Naive thymus-derived CD4-positive, alpha-beta T cell (primary cell): Measurements from ENCODE around the gene DBF4B. TPM values are rescaled to one million over a fixed set of nuclear protein-coding genes. Genes with fewer than 3 reads are reported as not detected.
A peak's percentile ranks its signal among the peaks of the same experiment; 100 is the strongest.

ENCODE experiments used
- ATAC-seq: fragments of 150-1000 bp; cut with Tn5 transposase; 2 replicates; pipeline ENCODE4 v1.10.0; 2021; ENCODE audit warnings: mild to moderate bottlenecking, moderate library complexity
- CTCF ChIA-PET: fragments of 350-600 bp; sonication (Branson Sonifier 250); formaldehyde crosslinking; loops from one replicate; lab custom pipeline; 2021; ENCODE audit warnings: antibody characterized with exemption; lab: Charles Lee
- POLR2A ChIA-PET: fragments of 350-600 bp; sonication (Branson Sonifier 250); formaldehyde crosslinking; loops from one replicate; lab custom pipeline; 2021; ENCODE audit warnings: antibody characterized with exemption, inconsistent platforms; lab: Charles Lee
- DNase-seq, 9 donors: peaks; one replicate each; pipeline versions ENCODE4 v3.0.0 to v3.0.0-alpha.2; 2020 to 2022; ENCODE audit warnings: mixed read lengths in 1 of 9
- H3K27ac ChIP-seq: one replicate; pipeline ENCODE4 v1.7.0; 2013; ENCODE audit warnings: mild to moderate bottlenecking, low read depth, low read length, moderate library complexity
- H3K27me3 ChIP-seq, 2 donors: one replicate each; pipeline ENCODE4 v1.7.0; 2013; ENCODE audit warnings: low read length in 2 of 2, mild to moderate bottlenecking in 2 of 2, moderate library complexity in 2 of 2; ENCODE audit not compliant: control insufficient read depth in 2 of 2, insufficient read depth in 2 of 2
- H3K36me3 ChIP-seq, 3 experiments: 1 replicate in 2 of 3; 2 replicates in 1 of 3; pipeline ENCODE4 v1.7.0; 2013; ENCODE audit warnings: low read length in 3 of 3, mild to moderate bottlenecking in 3 of 3, moderate library complexity in 1 of 3; ENCODE audit not compliant: insufficient read depth in 3 of 3, control insufficient read depth in 2 of 3
- H3K4me1 ChIP-seq, 2 donors: one replicate each; pipeline ENCODE4 v1.7.0; 2013; ENCODE audit warnings: low read length in 2 of 2, mild to moderate bottlenecking in 2 of 2, moderate library complexity in 1 of 2; ENCODE audit not compliant: control insufficient read depth in 2 of 2, insufficient read depth in 2 of 2
- H3K4me3 ChIP-seq: 2 replicates; pipeline ENCODE4 v1.7.0; 2013; ENCODE audit warnings: mild to moderate bottlenecking, low read length
- H3K9me3 ChIP-seq, 3 experiments: 1 replicate in 2 of 3; 2 replicates in 1 of 3; pipeline ENCODE4 v1.7.0; 2013; ENCODE audit warnings: low read length in 3 of 3; ENCODE audit not compliant: control insufficient read depth in 2 of 3
- H3K27ac Mint-ChIP-seq, 9 donors: one replicate each; pipeline ENCODE4 v1.8.0; 2020 to 2022; ENCODE audit warnings: mixed read lengths in 9 of 9, mild to moderate bottlenecking in 8 of 9, moderate library complexity in 5 of 9, inconsistent platforms in 2 of 9
- H3K27me3 Mint-ChIP-seq, 5 donors: one replicate each; pipeline ENCODE4 v1.8.0; 2021 to 2022; ENCODE audit warnings: mixed read lengths in 5 of 5, mild to moderate bottlenecking in 1 of 5
- H3K36me3 Mint-ChIP-seq, 5 donors: one replicate each; pipeline ENCODE4 v1.8.0; 2020 to 2022; ENCODE audit warnings: mixed read lengths in 5 of 5, mild to moderate bottlenecking in 3 of 5, inconsistent platforms in 1 of 5
- H3K4me1 Mint-ChIP-seq, 7 donors: one replicate each; pipeline ENCODE4 v1.8.0; 2020 to 2022; ENCODE audit warnings: mixed read lengths in 7 of 7, mild to moderate bottlenecking in 3 of 7, inconsistent platforms in 1 of 7
- H3K4me3 Mint-ChIP-seq, 10 donors: one replicate each; pipeline ENCODE4 v1.8.0; 2020 to 2022; ENCODE audit warnings: mild to moderate bottlenecking in 10 of 10, mixed read lengths in 10 of 10, moderate library complexity in 6 of 10, inconsistent platforms in 2 of 10
- H3K9me3 Mint-ChIP-seq, 11 donors: one replicate each; pipeline ENCODE4 v1.8.0; 2020 to 2022; ENCODE audit warnings: mixed read lengths in 11 of 11, mild to moderate bottlenecking in 4 of 11, inconsistent platforms in 1 of 11, moderate library complexity in 1 of 11
- intact Hi-C, 2 donors: fragments of 100-400 bp; cut with micrococcal nuclease; formaldehyde crosslinking; loops; one replicate each; pipeline ENCODE4 v1.15.1; 2023
- polyA plus RNA-seq, 2 donors: library from polyadenylated mRNA; unstranded; fragments of 300-500 nt; fragmentation: Illumina TruSeq; gene quantifications; one replicate each; pipeline ENCODE4 v1.2.3, GENCODE V29; 2021
- total RNA-seq, 6 experiments: library from RNA in 5 of 6; stranded (reverse) in 5 of 6; gene quantifications; 1 replicate in 5 of 6; 2 replicates in 1 of 6; pipeline ENCODE4 v1.2.3 and lab custom pipeline; 2021 to 2026

Gene DBF4B
- total and polyA plus RNA-seq, 7 experiments from 2014 or later: 0.35 to 23.1 (median 3.8) TPM

- H3K4me3 ChIP-seq: no peak overlapping the region
- H3K27ac ChIP-seq: no peak overlapping the region
- no peak for ATAC-seq
- no peaks in the 10 kb centered on the region for H3K9me3 ChIP-seq
- no peaks in the 10 kb centered on the region for H3K36me3 Mint-ChIP-seq
- peaks cover 0 to 13% (median 0%) of the 10 kb centered on the region in 7 donors for H3K4me1 Mint-ChIP-seq
- no peak for DNase-seq
- H3K27ac Mint-ChIP-seq: no peak overlapping the region
- intact Hi-C loops: no loop called here
- ChIA-PET POLR2A (no interaction called here), CTCF (no interaction called here)
- no peak overlapping the region for H3K4me3 Mint-ChIP-seq
- H3K27me3 ChIP-seq: no peaks in the 10 kb centered on the region
- H3K36me3 ChIP-seq: no peaks in the 10 kb centered on the region
- peaks cover 0 to 3% (median 0%) of the 10 kb centered on the region in 5 donors for H3K27me3 Mint-ChIP-seq
- no peaks in the 10 kb centered on the region for H3K9me3 Mint-ChIP-seq
- H3K4me1 ChIP-seq: no peaks in the 10 kb centered on the region
Observed at GRCh38 chr17:44793885-44794842, 85.7 kb downstream of the DBF4B start.

- Histone ChIP-seq H3K36me3 (no peaks in the 10 kb centered on the region), H3K4me1 (no peaks in the 10 kb centered on the region), H3K27ac (no peak overlapping the region), H3K27me3 (no peaks in the 10 kb centered on the region), H3K4me3 (no peak overlapping the region), H3K9me3 (no peaks in the 10 kb centered on the region)
- Mint-ChIP-seq H3K27me3 (peaks cover 0 to 3% (median 0%) of the 10 kb centered on the region in 5 donors), H3K4me1 (peaks cover 0 to 13% (median 0%) of the 10 kb centered on the region in 7 donors), H3K9me3 (no peaks in the 10 kb centered on the region), H3K36me3 (no peaks in the 10 kb centered on the region), H3K27ac (no peak overlapping the region), H3K4me3 (no peak overlapping the region)
- POLR2A ChIA-PET: no interaction called here
- DNase-seq (no peak), ATAC-seq (peak; percentile 86)
- CTCF ChIA-PET: no interaction called here
- intact Hi-C loops: no loop called here
Observed at GRCh38 chr17:44794851-44795413, 86.5 kb downstream of the DBF4B start.

GRCh38 chr17:44795421-44795820, 87.0 kb downstream of the DBF4B start:
- ChIA-PET CTCF (no interaction called here), POLR2A (no interaction called here)
- ATAC-seq (no peak), DNase-seq (no peak)
- no peaks in the 10 kb centered on the region for H3K9me3 ChIP-seq
- no peak overlapping the region for H3K4me3 ChIP-seq
- intact Hi-C loops: no loop called here
- Mint-ChIP-seq H3K27me3 (peaks cover 0 to 3% (median 0%) of the 10 kb centered on the region in 5 donors), H3K36me3 (no peaks in the 10 kb centered on the region), H3K9me3 (no peaks in the 10 kb centered on the region), H3K4me3 (no peak overlapping the region), H3K27ac (no peak overlapping the region), H3K4me1 (peaks cover 0 to 13% (median 0%) of the 10 kb centered on the region in 7 donors)
- H3K36me3 ChIP-seq: no peaks in the 10 kb centered on the region
- H3K27ac ChIP-seq: no peak overlapping the region
- H3K27me3 ChIP-seq: no peaks in the 10 kb centered on the region
- no peaks in the 10 kb centered on the region for H3K4me1 ChIP-seq

GRCh38 chr17:44795928-44796327, 87.5 kb downstream of the DBF4B start:
- Mint-ChIP-seq H3K4me3 (no peak overlapping the region), H3K36me3 (no peaks in the 10 kb centered on the region), H3K27ac (no peak overlapping the region), H3K9me3 (no peaks in the 10 kb centered on the region), H3K27me3 (peaks cover 0 to 3% (median 0%) of the 10 kb centered on the region in 5 donors), H3K4me1 (peaks cover 0 to 13% (median 0%) of the 10 kb centered on the region in 7 donors)
- intact Hi-C loops: no loop called here
- ChIA-PET POLR2A (no interaction called here), CTCF (no interaction called here)
- Histone ChIP-seq H3K4me3 (no peak overlapping the region), H3K27ac (no peak overlapping the region), H3K9me3 (no peaks in the 10 kb centered on the region), H3K27me3 (no peaks in the 10 kb centered on the region), H3K36me3 (no peaks in the 10 kb centered on the region), H3K4me1 (no peaks in the 10 kb centered on the region)
- ATAC-seq: no peak
- DNase-seq: no peak

GRCh38 chr17:44796731-44797130, 88.3 kb downstream of the DBF4B start:
- no peak overlapping the region for H3K4me3 ChIP-seq
- no peaks in the 10 kb centered on the region for H3K27me3 ChIP-seq
- Mint-ChIP-seq H3K9me3 (no peaks in the 10 kb centered on the region), H3K4me1 (peaks cover 0 to 13% (median 0%) of the 10 kb centered on the region in 7 donors), H3K36me3 (no peaks in the 10 kb centered on the region), H3K27me3 (peaks cover 0 to 3% (median 0%) of the 10 kb centered on the region in 5 donors), H3K27ac (no peak overlapping the region), H3K4me3 (no peak overlapping the region)
- ATAC-seq: no peak
- intact Hi-C loops: no loop called here
- no peaks in the 10 kb centered on the region for H3K4me1 ChIP-seq
- POLR2A ChIA-PET: no interaction called here
- CTCF ChIA-PET: interaction anchor here (0.9 kb wide), 1 partner anchor 70 kb away, joined by 3 read pairs; no protein-coding TSS in a partner anchor
- no peaks in the 10 kb centered on the region for H3K36me3 ChIP-seq
- H3K27ac ChIP-seq: no peak overlapping the region
- H3K9me3 ChIP-seq: no peaks in the 10 kb centered on the region
- DNase-seq: no peak

- POLR2A ChIA-PET: interaction anchor here (0.5 kb wide), 1 partner anchor 277 kb away, joined by 3 read pairs; no protein-coding TSS in a partner anchor
- Histone ChIP-seq H3K4me3 (no peak overlapping the region), H3K27me3 (no peaks in the 10 kb centered on the region), H3K36me3 (no peaks in the 10 kb centered on the region), H3K27ac (no peak overlapping the region), H3K9me3 (no peaks in the 10 kb centered on the region), H3K4me1 (no peaks in the 10 kb centered on the region)
- DNase-seq: no peak
- no peak for ATAC-seq
- no peaks in the 10 kb centered on the region for H3K9me3 Mint-ChIP-seq
- peak overlapping the region in 1 of 10 donors; percentile 5 for H3K4me3 Mint-ChIP-seq
- CTCF ChIA-PET: interaction anchor here (1.0 kb wide), 1 partner anchor 433 kb away, joined by 3 read pairs; no protein-coding TSS in a partner anchor
- intact Hi-C loops: no loop called here
- peaks cover 0 to 13% (median 0%) of the 10 kb centered on the region in 7 donors for H3K4me1 Mint-ChIP-seq
- H3K27me3 Mint-ChIP-seq: peaks cover 0 to 4% (median 0%) of the 10 kb centered on the region in 5 donors
- no peaks in the 10 kb centered on the region for H3K36me3 Mint-ChIP-seq
- no peak overlapping the region for H3K27ac Mint-ChIP-seq
Observed at GRCh38 chr17:44797802-44798201, 89.3 kb downstream of the DBF4B start.
